Gastroesophageal sphincter (tissue), 4 donors: Measurements from ENCODE around the gene PRKD1. TPM values are rescaled to one million over a fixed set of nuclear protein-coding genes. Genes with fewer than 3 reads are reported as not detected.
A peak's percentile ranks its signal among the peaks of the same experiment; 100 is the strongest.

Experiments
- ATAC-seq: fragments of 150-250 bp; one replicate; pipeline ENCODE4 v1.9.1; 2016; ENCODE audit warnings: mild to moderate bottlenecking, moderate library complexity
- H3K27ac ChIP-seq, 4 donors: fragments of 200-600 bp; sonication (generic) in 3 of 4; 1 replicate in 3 of 4; 2 replicates in 1 of 4; pipeline ENCODE4 v1.5.1; 2016 to 2019
- H3K27me3 ChIP-seq: fragments of 200-600 bp; sonication (generic); one replicate; pipeline ENCODE4 v1.5.1; 2019
- H3K36me3 ChIP-seq, 2 donors: fragments of 200-600 bp; sonication (generic); one replicate each; pipeline ENCODE4 v1.5.1; 2019; ENCODE audit warnings: control low read depth in 1 of 2
- H3K4me1 ChIP-seq, 3 donors: fragments of 200-600 bp; sonication (generic); 1 replicate in 2 of 3; 2 replicates in 1 of 3; pipeline ENCODE4 v1.5.1; 2016 to 2019; ENCODE audit warnings: control low read depth in 2 of 3
- H3K4me3 ChIP-seq, 2 donors: fragments of 200-600 bp; sonication (generic); one replicate each; pipeline ENCODE4 v1.5.1; 2019; ENCODE audit warnings: mild to moderate bottlenecking in 1 of 2, moderate library complexity in 1 of 2
- H3K9me3 ChIP-seq, 3 donors: fragments of 200-600 bp; sonication (generic); one replicate each; pipeline ENCODE4 v1.5.1; 2017 to 2019; ENCODE audit warnings: control low read depth in 2 of 3
- CTCF ChIP-seq, 4 experiments: fragments of 200-600 bp in 2 of 4; fragments of 450-650 bp in 2 of 4; sonication (generic) in 1 of 4; IDR thresholded peaks; one replicate each; pipeline ENCODE4 v1.5.1; 2017 to 2019; ENCODE audit warnings: antibody characterized with exemption in 4 of 4, mild to moderate bottlenecking in 2 of 4, moderate library complexity in 2 of 4
- EP300 ChIP-seq: sonication (generic); formaldehyde crosslinking; IDR thresholded peaks from one replicate; pipeline ENCODE4 v1.6.1; 2017; ENCODE audit warnings: antibody characterized with exemption, mild to moderate bottlenecking
- POLR2A ChIP-seq, 2 donors: fragments of 450-650 bp; IDR thresholded peaks; one replicate each; pipeline ENCODE4 v1.6.1; 2017; ENCODE audit warnings: antibody characterized with exemption in 2 of 2, mild to moderate bottlenecking in 2 of 2, moderate library complexity in 1 of 2
- POLR2AphosphoS5 ChIP-seq: sonication (generic); formaldehyde crosslinking; IDR thresholded peaks from one replicate; pipeline ENCODE4 v1.6.1; 2017; ENCODE audit warnings: antibody characterized with exemption
- WGBS, 2 donors: methylation state at CpG; one replicate each; pipeline ENCODE4 v1.1.5; 2018; ENCODE audit warnings: low coverage in 1 of 2; 5-methylcytosine and 5-hydroxymethylcytosine counted together
- total RNA-seq, 4 donors: library from RNA; depleted of rRNA; stranded (reverse); fragments of >200 nt; gene quantifications; one replicate each; pipeline ENCODE4 v1.1.0, GENCODE V29; 2016

The PRKD1 gene
- 10 to 100 TPM; 11.9 to 14.3 (median 12.6) TPM for total RNA-seq

DNA sequence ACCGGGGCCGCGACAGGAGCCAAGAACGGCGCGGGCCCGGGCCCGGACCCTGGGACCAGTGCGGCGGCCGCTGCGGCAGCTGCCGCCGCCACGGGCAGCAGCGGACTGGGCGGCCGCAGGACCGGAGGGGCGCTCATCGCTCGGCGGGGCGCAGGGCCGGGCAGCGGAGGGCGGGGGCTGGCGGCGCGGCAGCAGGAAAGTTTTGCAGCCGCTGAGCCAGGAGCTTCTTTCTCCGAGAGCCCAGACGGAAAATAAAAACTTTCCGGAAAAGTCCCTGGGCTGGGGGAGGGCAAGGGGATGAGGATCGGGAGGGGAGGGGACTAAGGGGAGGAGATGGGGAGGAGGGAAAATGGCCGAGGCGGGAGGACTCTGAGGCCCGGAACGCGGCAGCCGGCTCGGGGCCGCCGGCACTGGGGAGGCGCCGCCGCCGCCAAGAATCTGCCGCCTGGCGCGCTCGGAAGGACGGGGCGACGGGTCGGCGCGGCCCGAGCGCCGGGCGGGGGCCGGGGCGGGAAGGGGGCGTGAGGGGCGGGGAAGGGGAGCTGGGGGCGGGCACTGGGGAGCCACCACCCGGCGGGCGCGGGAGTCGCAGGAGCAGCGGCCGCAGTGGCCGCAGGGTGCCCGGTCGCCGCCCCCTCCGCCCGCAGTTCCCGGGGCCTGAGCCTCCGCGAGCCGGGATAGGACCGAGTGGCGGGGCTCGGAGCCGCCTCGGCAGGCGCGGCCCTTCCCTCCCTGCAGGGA lies at the start of gene PRKD1:
TSS of gene PRKD1 (minus strand) at position 472 of the 741 bp plus-strand sequence.
- no peaks in the 10 kb centered on the region for H3K27me3 ChIP-seq
- peak within 1 kb of the TSS; percentile 30 to 90 (median 86) for H3K27ac ChIP-seq
- H3K9me3 ChIP-seq = no peaks in the 10 kb centered on the region
- TF ChIP-seq POLR2A (IDR thresholded peaks at IDR 0.05) = peak in 1 of 2 donors; percentile 25
- TF ChIP-seq POLR2AphosphoS5 = no peak
- TF ChIP-seq CTCF (IDR thresholded peaks at IDR 0.05) = peak in 2 of 4 experiments; percentile 15 to 60
- TF ChIP-seq EP300 = no peak
- H3K4me3 ChIP-seq = peak within 1 kb of the TSS; percentile 73 to 85
- peak; percentile 84 for ATAC-seq
- H3K4me1 ChIP-seq = peaks cover 6 to 27% (median 12%) of the 10 kb centered on the region in 3 donors
- WGBS, 2 donors = 0% methylated on average over 10 to 18 of the region's 91 CpGs
- no peaks in the 10 kb centered on the region for H3K36me3 ChIP-seq

- no peaks in the 10 kb centered on the region for H3K4me1 ChIP-seq
- TF ChIP-seq EP300 (no peak), POLR2A (IDR thresholded peaks at IDR 0.05) (no peak), POLR2AphosphoS5 (no peak), CTCF (IDR thresholded peaks at IDR 0.05) (no peak)
- ATAC-seq = no peak
- H3K36me3 ChIP-seq = no peaks in the 10 kb centered on the region
- WGBS, 2 donors = 95% methylated on average over 8 to 12 of the region's 15 CpGs
- no peak overlapping the region for H3K27ac ChIP-seq
- H3K9me3 ChIP-seq = no peaks in the 10 kb centered on the region
- H3K27me3 ChIP-seq = no peaks in the 10 kb centered on the region
- H3K4me3 ChIP-seq = no peak overlapping the region
These were observed 43.5 kb upstream of the PRKD1 start for GRCh38 chr14:29971101-29971500.

GRCh38 chr14:29955087-29955486 lies 27.4 kb upstream of the PRKD1 start:
- Histone ChIP-seq H3K36me3 (no peaks in the 10 kb centered on the region), H3K27ac (no peak overlapping the region), H3K9me3 (no peaks in the 10 kb centered on the region), H3K4me3 (no peak overlapping the region), H3K4me1 (no peaks in the 10 kb centered on the region), H3K27me3 (no peaks in the 10 kb centered on the region)
- 81 to 95% methylated on average over 3 of the region's 3 CpGs for WGBS, 2 donors
- no peak for TF ChIP-seq EP300
- ATAC-seq = no peak

DNA sequence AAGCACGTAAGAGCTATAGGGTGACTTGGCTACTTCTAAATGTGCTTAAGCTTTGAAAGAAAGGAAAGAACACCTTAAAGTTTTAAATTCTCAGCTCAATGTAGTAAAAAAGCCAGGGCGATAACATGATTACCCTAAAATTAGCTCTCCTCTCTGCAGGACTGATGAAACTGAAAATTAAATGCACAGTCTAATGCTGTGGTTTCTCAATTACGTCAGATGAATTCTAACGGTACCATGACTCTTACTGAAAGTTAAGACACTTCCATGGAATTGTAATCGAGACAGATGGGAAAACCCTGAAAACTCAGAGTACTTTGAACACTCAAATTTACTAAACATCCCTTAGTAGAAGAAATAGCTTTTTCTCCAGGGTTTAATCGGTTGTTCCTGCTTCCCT lies 25.9 kb upstream of the PRKD1 start:
- ATAC-seq = no peak
- 85 to 91% methylated on average over 6 of the region's 6 CpGs for WGBS, 2 donors
- no peak overlapping the region for H3K27ac ChIP-seq
- H3K36me3 ChIP-seq = no peaks in the 10 kb centered on the region
- no peaks in the 10 kb centered on the region for H3K4me1 ChIP-seq
- no peak overlapping the region for H3K4me3 ChIP-seq
- TF ChIP-seq CTCF (IDR thresholded peaks at IDR 0.05) (no peak), POLR2A (IDR thresholded peaks at IDR 0.05) (no peak), POLR2AphosphoS5 (no peak), EP300 (no peak)
- no peaks in the 10 kb centered on the region for H3K27me3 ChIP-seq
- H3K9me3 ChIP-seq = no peaks in the 10 kb centered on the region

DNA sequence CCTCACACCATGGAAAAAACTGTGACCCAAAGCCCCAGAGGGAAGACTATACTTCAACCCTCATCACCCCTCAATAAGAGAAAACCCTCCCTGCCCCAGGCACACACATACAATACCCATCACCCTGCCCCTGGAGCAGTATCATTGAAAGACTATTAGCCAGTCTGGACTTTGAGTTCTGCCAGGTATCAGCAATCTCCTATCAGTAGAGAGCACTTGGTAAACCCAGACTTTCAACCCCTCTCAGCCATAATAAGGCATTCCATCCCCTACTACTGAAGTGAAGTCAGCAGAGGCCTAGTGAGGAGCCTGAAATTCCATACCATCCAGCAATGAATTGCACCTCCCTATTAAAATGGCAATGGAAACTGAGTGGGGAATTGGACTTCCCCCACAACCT lies 16.4 kb upstream of the PRKD1 start:
- Histone ChIP-seq H3K36me3 (no peaks in the 10 kb centered on the region), H3K4me3 (no peak overlapping the region), H3K27me3 (peaks cover 4% of the 10 kb centered on the region), H3K27ac (no peak overlapping the region), H3K9me3 (peaks cover 0 to 32% (median 0%) of the 10 kb centered on the region in 3 donors), H3K4me1 (no peaks in the 10 kb centered on the region)
- no peak for TF ChIP-seq POLR2A (IDR thresholded peaks at IDR 0.05)
- TF ChIP-seq POLR2AphosphoS5 = no peak
- no peak for TF ChIP-seq EP300
- TF ChIP-seq CTCF (IDR thresholded peaks at IDR 0.05) = no peak
- no peak for ATAC-seq
